Thyroid gland (tissue), 4 donors: Measurements from ENCODE around the gene FAM53A. TPM values are rescaled to one million over a fixed set of nuclear protein-coding genes. Genes with fewer than 3 reads are reported as not detected.
"Not testable (repeated sequence)": the region's sequence is repeated elsewhere in the genome, so short reads cannot be mapped to it uniquely, and the experiment has no call there.

Source experiments
- DNase-seq, 2 donors: peaks; one replicate each; pipeline ENCODE4 v3.0.0-alpha.2; 2019
- H3K27ac ChIP-seq, 3 donors: fragments of 200-600 bp; sonication (generic); 1 replicate in 2 of 3; 2 replicates in 1 of 3; pipeline ENCODE4 v1.5.1; 2016 to 2019; ENCODE audit warnings: mild to moderate bottlenecking in 1 of 3, moderate library complexity in 1 of 3
- H3K27me3 ChIP-seq: fragments of 200-600 bp; sonication (generic); one replicate; pipeline ENCODE4 v1.5.1; 2019
- H3K36me3 ChIP-seq, 2 donors: fragments of 200-600 bp; sonication (generic); one replicate each; pipeline ENCODE4 v1.5.1; 2016 to 2019
- H3K4me1 ChIP-seq, 2 donors: fragments of 200-600 bp; sonication (generic); one replicate each; pipeline ENCODE4 v1.5.1; 2017 to 2019
- H3K4me3 ChIP-seq, 3 donors: fragments of 200-600 bp; sonication (generic); replicated peaks in 1 of 3; 1 replicate in 2 of 3; 2 replicates in 1 of 3; pipeline ENCODE4 v1.5.1; 2016; ENCODE audit warnings: mild to moderate bottlenecking in 1 of 3
- H3K9me3 ChIP-seq: fragments of 200-600 bp; sonication (generic); one replicate; pipeline ENCODE4 v1.5.1; 2017
- CTCF ChIP-seq, 6 experiments: fragments of 200-600 bp in 3 of 6; fragments of 450-650 bp in 3 of 6; sonication (generic) in 3 of 6; IDR thresholded peaks; one replicate each; pipeline ENCODE4 v1.5.1; 2016 to 2019; ENCODE audit warnings: antibody characterized with exemption in 6 of 6, mild to moderate bottlenecking in 2 of 6, inconsistent platforms in 1 of 6, moderate library complexity in 1 of 6
- POLR2A ChIP-seq, 2 donors: fragments of 450-650 bp; IDR thresholded peaks; one replicate each; pipeline ENCODE4 v1.6.1; 2017; ENCODE audit warnings: antibody characterized with exemption in 2 of 2, mild to moderate bottlenecking in 2 of 2, moderate library complexity in 1 of 2
- WGBS, 2 donors: methylation state at CpG; one replicate each; pipeline ENCODE4 v1.1.5; 2017; 5-methylcytosine and 5-hydroxymethylcytosine counted together
- intact Hi-C: fragments of 100-400 bp; cut with DNase I; formaldehyde crosslinking; loops from one replicate; pipeline ENCODE4 v1.15.1; 2023
- total RNA-seq, 4 donors: library from RNA; depleted of rRNA; stranded (reverse); fragments of >200 nt; gene quantifications; one replicate each; pipeline ENCODE4 v1.2.3, GENCODE V29; 2016

Gene FAM53A
- total RNA-seq, 4 donors from 2014 or later = 17.5 to 34.9 (median 21.7) TPM

- H3K4me1 ChIP-seq = peaks cover 10 to 16% of the 10 kb centered on the region in 2 donors
- 96 to 97% methylated on average over 18 to 19 of the region's 28 CpGs for WGBS, 2 donors
- no peak overlapping the region for H3K27ac ChIP-seq
- no peak for DNase-seq
- H3K9me3 ChIP-seq = no peaks in the 10 kb centered on the region
- no peaks in the 10 kb centered on the region for H3K36me3 ChIP-seq
- TF ChIP-seq POLR2A (IDR thresholded peaks at IDR 0.05) (no peak), CTCF (IDR thresholded peaks at IDR 0.05) (no peak)
- H3K27me3 ChIP-seq = no peaks in the 10 kb centered on the region
- H3K4me3 ChIP-seq = no peak overlapping the region
- intact Hi-C loops = no loop called here
These were observed 41.7 kb downstream of the FAM53A start for GRCh38 chr4:1642196-1642951.

GRCh38 chr4:1641671-1642070 lies 42.4 kb downstream of the FAM53A start:
- no peak for DNase-seq
- Histone ChIP-seq H3K27me3 (no peaks in the 10 kb centered on the region), H3K4me1 (peaks cover 10 to 16% of the 10 kb centered on the region in 2 donors), H3K9me3 (no peaks in the 10 kb centered on the region), H3K4me3 (no peak overlapping the region), H3K36me3 (no peaks in the 10 kb centered on the region), H3K27ac (no peak overlapping the region)
- WGBS, 2 donors = 95 to 96% methylated on average over 5 to 7 of the region's 7 CpGs
- no peak for TF ChIP-seq POLR2A (IDR thresholded peaks at IDR 0.05)
- TF ChIP-seq CTCF (IDR thresholded peaks at IDR 0.05) = no peak
- intact Hi-C loops = no loop called here

GRCh38 chr4:1640716-1641503 lies 43.2 kb downstream of the FAM53A start:
- 93 to 96% methylated on average over 3 to 15 of the region's 35 CpGs for WGBS, 2 donors

GRCh38 chr4:1640190-1640589 lies 43.9 kb downstream of the FAM53A start:
- intact Hi-C loops = no loop called here
- no peaks in the 10 kb centered on the region for H3K9me3 ChIP-seq
- DNase-seq = peak in 1 of 2 donors; percentile 13
- H3K4me3 ChIP-seq = no peak overlapping the region
- H3K27me3 ChIP-seq = no peaks in the 10 kb centered on the region
- H3K4me1 ChIP-seq = peaks cover 7 to 9% of the 10 kb centered on the region in 2 donors
- no peaks in the 10 kb centered on the region for H3K36me3 ChIP-seq
- TF ChIP-seq POLR2A (IDR thresholded peaks at IDR 0.05) = no peak
- TF ChIP-seq CTCF (IDR thresholded peaks at IDR 0.05) = no peak
- WGBS, 2 donors = 85 to 90% methylated on average over 11 to 15 of the region's 16 CpGs
- H3K27ac ChIP-seq = no peak overlapping the region

More at GRCh38 chr4:1640716-1641503, 43.2 kb downstream of the FAM53A start:
- DNase-seq, H3K27me3 ChIP-seq, H3K27ac ChIP-seq, H3K36me3 ChIP-seq, intact Hi-C loops, H3K9me3 ChIP-seq, H3K4me3 ChIP-seq: not testable (repeated sequence)
- peaks cover 10 to 16% of the 10 kb centered on the region in 2 donors for H3K4me1 ChIP-seq

GRCh38 chr4:1639299-1639868 lies 44.7 kb downstream of the FAM53A start:
- H3K4me1 ChIP-seq = peaks cover 1 to 2% of the 10 kb centered on the region in 2 donors
- intact Hi-C loops = no loop called here
- WGBS, 2 donors = 88% methylated on average over 5 to 10 of the region's 11 CpGs
- no peaks in the 10 kb centered on the region for H3K36me3 ChIP-seq
- TF ChIP-seq CTCF (IDR thresholded peaks at IDR 0.05) (no peak), POLR2A (IDR thresholded peaks at IDR 0.05) (no peak)
- no peaks in the 10 kb centered on the region for H3K27me3 ChIP-seq
- no peak overlapping the region for H3K4me3 ChIP-seq
- H3K9me3 ChIP-seq = no peaks in the 10 kb centered on the region
- H3K27ac ChIP-seq = no peak overlapping the region
- DNase-seq = no peak
